NCI-H1417 (cell line): ENCODE measurements around the gene TLL1.

Experiments used
- DNase-seq, 3 experiments: peaks; one replicate each; lab custom pipeline; 2025; lab: John Stamatoyannopoulos, UW

Gene TLL1

DNA sequence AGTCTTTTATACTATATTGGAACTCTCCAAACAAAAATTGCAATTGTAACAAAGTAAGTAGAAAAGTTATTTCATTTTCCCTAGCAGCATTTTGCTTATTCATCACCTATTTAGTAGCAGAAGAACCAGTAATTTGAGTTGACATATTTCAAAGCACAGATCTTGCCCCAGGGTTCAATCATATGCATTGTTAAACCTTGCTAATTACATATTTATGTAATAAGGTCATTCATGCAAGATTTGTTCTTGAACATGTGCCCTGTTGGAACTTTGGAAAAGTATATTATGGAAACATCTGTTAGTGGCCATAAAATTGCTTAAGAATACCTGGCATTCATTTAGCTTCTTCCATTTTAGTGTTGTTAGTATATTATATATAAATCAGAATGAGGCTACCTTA, 191.7 kb downstream of the TLL1 start:
- DNase-seq: peak in 2 of 3 experiments; percentile 20 to 80

DNA sequence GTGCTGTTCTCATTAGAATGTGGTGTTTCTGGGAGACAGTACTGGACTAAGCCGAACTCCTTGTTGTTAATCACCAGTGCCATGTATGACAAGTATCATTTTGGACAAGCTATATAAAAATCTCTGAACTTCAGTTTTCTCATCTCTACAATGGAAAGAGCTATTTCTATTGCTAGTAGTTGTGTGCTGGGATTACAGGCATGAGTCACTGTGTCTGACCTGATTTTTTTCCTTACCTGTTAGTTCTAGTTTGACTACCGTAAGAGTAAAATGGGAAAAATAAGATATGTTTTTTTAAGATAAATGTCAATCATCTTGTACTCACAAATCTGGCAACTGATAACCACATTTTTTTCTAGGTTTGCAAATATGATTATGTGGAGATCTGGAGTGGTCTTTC, 192.3 kb downstream of the TLL1 start:
- peak in 1 of 3 experiments; percentile 45 for DNase-seq

- no peak for DNase-seq
Observed at GRCh38 chr4:166066936-166067335, 193.9 kb downstream of the TLL1 start.

- no peak for DNase-seq
Observed at GRCh38 chr4:166067915-166068314, 194.9 kb downstream of the TLL1 start.

GRCh38 chr4:166073783-166074182, 200.7 kb downstream of the TLL1 start:
- DNase-seq: no peak

- DNase-seq: no peak
Observed at GRCh38 chr4:166075599-166075998, 202.6 kb downstream of the TLL1 start.

DNA sequence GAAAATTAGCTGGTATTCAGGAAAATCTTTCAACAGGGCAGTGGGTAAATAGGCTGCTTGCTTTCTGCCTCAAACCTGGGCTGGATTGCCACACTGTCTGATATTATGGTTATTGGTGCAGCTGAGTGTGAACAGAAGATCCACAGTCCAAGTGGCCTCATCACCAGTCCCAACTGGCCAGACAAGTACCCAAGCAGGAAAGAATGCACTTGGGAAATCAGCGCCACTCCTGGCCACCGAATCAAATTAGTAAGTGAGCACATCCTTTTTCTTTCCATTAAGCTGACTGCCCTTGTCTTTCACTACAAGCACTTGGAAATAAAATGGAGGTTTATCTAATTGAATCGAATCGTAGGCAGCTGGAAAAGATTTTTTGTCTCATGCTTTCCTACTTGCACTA, 204.7 kb downstream of the TLL1 start:
- no peak for DNase-seq

DNA sequence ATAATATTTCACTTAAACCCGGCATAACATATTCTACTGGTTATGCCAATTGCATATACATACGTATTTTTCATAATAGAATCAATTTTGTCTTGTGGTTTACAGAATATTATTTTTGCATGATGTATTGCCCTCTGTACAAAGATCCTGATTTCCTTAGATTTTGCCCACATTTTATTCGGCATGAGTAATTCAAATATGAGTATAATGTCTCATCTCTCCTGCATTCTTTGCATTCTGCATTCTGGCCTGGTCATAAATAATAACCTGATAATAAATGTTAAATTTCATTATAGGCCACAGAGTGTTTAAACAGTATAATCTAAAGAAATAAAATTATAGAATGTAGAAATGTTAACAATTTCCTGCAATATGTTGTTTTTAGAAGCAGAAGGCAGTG, 205.3 kb downstream of the TLL1 start:
- DNase-seq: no peak

DNA sequence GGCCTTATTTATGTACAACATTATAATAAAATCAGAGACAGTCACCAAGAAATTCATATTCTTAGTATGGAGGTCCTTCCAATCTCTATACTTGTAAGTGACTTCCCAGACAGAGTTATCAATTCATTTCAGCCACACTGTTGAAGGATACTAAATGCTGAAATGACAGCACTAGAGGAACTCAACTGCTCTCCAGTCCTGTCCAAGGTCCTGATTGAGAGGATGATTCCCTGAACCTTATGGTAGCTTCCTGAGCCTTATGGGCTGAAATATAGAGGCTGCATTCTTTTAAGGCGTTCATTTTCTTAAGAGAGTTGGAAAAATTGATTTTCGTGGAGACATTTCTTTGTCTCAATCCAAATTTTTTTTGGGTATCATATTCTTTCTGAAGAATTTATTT, 205.9 kb downstream of the TLL1 start:
- DNase-seq: no peak

GRCh38 chr4:166087569-166087968, 214.5 kb downstream of the TLL1 start:
- no peak for DNase-seq

GRCh38 chr4:166088576-166088975, 215.5 kb downstream of the TLL1 start:
- DNase-seq: no peak

DNA sequence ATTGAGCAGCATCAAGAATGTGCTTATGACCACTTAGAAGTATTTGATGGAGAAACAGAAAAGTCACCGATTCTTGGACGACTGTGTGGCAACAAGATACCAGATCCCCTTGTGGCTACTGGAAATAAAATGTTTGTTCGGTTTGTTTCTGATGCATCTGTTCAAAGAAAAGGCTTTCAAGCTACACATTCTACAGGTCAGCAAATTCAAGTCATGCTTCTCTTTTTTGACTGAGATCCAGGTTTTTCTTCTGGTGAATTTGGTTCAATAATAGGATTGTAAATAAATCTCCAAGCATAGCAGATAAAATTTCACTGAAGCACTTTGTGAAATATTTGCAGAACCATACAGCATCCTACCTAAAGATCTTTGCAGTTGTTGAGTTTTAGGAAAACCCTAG, 218.1 kb downstream of the TLL1 start:
- DNase-seq: peak in 1 of 3 experiments; percentile 59

- peak in 2 of 3 experiments; percentile 9 to 79 for DNase-seq
Observed at GRCh38 chr4:166091912-166092510, 219.0 kb downstream of the TLL1 start.

DNA sequence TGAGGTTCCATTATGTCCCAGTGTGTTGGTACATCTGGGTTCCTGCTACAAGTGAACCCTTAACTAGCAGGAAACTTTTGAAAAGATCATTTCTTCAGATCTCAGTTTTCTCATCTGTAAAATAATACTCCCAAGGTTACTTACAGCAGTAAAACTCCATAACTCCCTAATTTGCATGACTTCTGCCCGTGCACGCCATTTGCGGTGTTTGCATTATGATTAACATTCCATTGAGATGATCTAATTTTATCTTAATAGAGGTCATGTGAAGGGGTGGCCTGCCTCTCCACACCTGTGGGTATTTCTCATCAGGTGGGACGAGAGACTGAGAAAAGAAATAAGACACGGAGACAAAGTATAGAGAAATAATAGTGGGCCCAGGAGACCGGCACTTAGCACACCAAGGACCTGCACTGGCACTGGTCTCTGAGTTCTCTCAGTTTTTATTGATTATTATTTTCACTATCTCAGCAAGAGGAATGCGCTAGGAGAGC, 219.8 kb downstream of the TLL1 start:
- DNase-seq: peak in 1 of 3 experiments; percentile 29

DNA sequence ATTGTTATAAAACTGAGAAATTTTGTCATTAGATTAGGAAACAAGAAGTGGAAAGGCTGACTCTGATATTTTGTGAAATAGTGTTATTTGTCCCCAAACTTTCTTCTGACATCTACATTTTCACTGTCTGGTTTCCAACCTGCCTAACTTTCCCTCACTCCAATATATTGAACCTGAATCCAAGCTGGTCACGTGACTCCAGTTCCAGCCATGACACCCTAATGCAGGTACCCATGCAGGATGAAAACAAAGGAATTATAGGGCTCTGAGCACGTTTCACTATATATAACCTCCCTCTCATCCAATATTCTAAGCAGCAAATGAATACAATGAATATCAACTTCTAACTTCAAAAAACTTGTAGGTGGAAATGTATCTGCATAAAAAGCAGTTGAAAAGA, 231.6 kb downstream of the TLL1 start:
- DNase-seq: no peak

DNA sequence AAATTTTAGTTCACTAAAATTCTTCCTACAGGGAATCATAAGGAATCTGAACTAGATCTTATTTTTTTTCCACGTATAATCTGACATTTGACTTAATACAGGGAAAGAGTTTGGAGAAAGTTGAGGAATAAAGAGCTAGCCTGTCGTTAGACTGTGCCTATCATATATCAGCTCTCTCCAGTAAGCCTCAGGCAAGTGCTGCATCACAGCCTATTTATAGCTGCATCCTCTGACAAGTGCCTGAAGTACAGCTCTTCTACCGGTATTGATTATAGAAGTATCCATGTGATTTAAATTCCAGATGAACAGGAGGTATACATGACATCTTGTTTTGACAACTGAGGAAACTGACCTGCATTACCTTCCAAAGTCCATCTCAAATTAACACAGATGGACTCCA, 248.9 kb downstream of the TLL1 start:
- peak in 1 of 3 experiments; percentile 51 for DNase-seq

GRCh38 chr4:166123546-166123945, 250.5 kb downstream of the TLL1 start:
- no peak for DNase-seq

DNA sequence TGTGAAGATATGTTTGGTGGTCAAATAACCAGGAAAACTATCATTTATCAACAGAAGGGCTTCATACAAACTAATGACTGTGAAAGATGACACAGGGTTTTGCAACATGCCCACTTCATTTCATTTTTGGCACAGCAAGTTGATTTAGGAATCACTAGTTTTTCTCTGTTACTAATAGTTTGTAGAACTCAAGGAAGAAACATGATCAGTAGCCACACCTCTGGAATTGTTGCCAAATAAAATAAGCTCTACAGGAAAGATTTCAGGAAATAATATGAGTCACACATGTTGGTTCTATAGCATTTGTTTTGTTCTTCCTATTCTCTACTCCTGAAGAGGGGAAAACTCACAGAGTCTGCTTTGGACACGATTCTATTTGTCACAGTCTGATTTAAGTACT, 255.4 kb downstream of the TLL1 start:
- no peak for DNase-seq

- no peak for DNase-seq
Observed at GRCh38 chr4:166134285-166134684, 261.2 kb downstream of the TLL1 start.

GRCh38 chr4:166140951-166141350, 267.9 kb downstream of the TLL1 start:
- DNase-seq: no peak

- DNase-seq: no peak
Observed at GRCh38 chr4:166143227-166143626, 270.2 kb downstream of the TLL1 start.

DNA sequence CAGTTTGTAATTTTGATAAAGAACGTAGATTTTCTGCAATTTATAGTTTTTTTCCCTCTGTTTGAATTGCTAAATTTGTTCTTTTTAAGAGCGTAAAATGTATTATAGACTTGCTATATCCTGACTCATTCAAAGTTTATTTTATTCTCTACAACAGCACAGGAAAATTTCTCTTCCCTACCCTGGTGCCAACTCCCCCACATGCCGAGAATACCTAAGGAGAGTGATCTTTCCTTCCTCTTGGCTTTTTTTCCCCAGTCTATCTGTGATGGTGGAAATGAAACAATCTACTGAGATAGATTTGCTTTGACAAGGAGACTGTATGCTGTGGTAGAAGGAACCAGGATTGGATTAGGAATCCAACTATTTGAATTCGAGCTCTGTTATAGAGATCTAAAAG, 271.6 kb downstream of the TLL1 start:
- DNase-seq: no peak

DNA sequence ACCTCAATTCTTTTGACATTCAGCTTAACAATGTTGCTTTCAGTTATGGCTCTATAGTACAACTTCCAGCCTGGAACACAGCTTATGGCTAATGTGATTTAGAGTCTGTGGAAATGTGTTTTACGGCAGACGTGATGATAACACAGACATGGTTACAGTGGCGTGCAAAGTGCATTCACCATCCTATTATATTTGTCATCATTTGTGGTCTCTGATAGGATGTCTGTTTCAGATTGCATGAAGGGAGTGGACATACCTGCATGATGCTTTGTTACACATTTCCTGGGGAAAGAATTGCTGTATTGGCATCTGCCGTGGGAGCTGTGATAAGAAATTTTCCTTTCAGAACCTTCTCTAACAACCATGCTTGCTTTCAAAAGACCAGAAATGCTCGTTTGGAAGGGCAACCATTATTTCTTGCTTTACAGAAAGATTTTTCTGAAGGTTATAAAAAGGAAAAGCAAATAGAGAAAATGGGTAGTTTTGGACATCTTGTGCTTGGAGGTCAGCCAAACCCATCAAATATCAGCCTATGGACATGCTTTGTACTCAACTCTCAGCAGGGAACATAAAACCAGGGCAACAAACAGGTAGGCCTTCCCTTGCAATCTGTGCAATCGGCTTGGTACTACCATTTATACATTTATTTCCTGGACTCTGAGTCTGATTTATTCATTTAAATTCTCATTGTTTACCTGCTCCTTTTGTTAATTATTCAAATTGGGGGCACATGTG, 273.9 kb downstream of the TLL1 start:
- peak in 1 of 3 experiments; percentile 54 for DNase-seq
